Chondrocyte (in vitro differentiated cells): Measurements from ENCODE around the gene CPSF7. TPM values are rescaled to one million over a fixed set of nuclear protein-coding genes. Genes with fewer than 3 reads are reported as not detected.
A peak's percentile ranks its signal among the peaks of the same experiment; 100 is the strongest.
"Not testable (repeated sequence)": the region's sequence is repeated elsewhere in the genome, so short reads cannot be mapped to it uniquely, and the experiment has no call there.

Source experiments
- DNase-seq: peaks from one replicate; pipeline ENCODE4 v3.0.0; 2021; ENCODE audit warnings: mixed read lengths, low spot score
- H3K27ac Mint-ChIP-seq: one replicate; pipeline ENCODE4 v1.8.0; 2021; ENCODE audit warnings: mild to moderate bottlenecking, moderate library complexity, mixed read lengths; ENCODE audit not compliant: unreplicated experiment
- H3K27me3 Mint-ChIP-seq: 2 replicates; pipeline ENCODE4 v1.8.0; 2021; ENCODE audit warnings: low read depth, mixed read lengths
- H3K36me3 Mint-ChIP-seq: 2 replicates; pipeline ENCODE4 v1.8.0; 2021; ENCODE audit warnings: low read depth, mixed read lengths
- H3K4me1 Mint-ChIP-seq: 2 replicates; pipeline ENCODE4 v1.8.0; 2021; ENCODE audit warnings: low read depth, mild to moderate bottlenecking, mixed read lengths
- H3K4me3 Mint-ChIP-seq: one replicate; pipeline ENCODE4 v1.8.0; 2021; ENCODE audit warnings: mild to moderate bottlenecking, moderate library complexity, mixed read lengths; ENCODE audit not compliant: unreplicated experiment
- H3K9me3 Mint-ChIP-seq: 2 replicates; pipeline ENCODE4 v1.8.0; 2021; ENCODE audit warnings: low read depth, mixed read lengths
- CTCF ChIP-seq: fragments of 200-600 bp; sonication (generic); IDR thresholded peaks from 2 replicates; pipeline ENCODE4 v1.5.0; 2021; ENCODE audit warnings: antibody characterized with exemption, mild to moderate bottlenecking, moderate library complexity
- total RNA-seq: library from RNA; stranded (reverse); gene quantifications from 3 replicates; pipeline ENCODE4 v1.2.1, GENCODE V29; 2021

Gene CPSF7
- total RNA-seq, 1 donor from 2014 or later: 61.2 TPM

- Mint-ChIP-seq H3K27me3 (no peaks in the 10 kb centered on the region), H3K4me1 (peaks cover 18% of the 10 kb centered on the region), H3K27ac (no peak overlapping the region), H3K36me3 (peaks cover 17% of the 10 kb centered on the region), H3K9me3 (no peaks in the 10 kb centered on the region), H3K4me3 (no peak overlapping the region)
- TF ChIP-seq CTCF: no peak
- DNase-seq: no peak
Measured at GRCh38 chr11:61439615-61440014, 9.8 kb upstream of the CPSF7 start.

DNA sequence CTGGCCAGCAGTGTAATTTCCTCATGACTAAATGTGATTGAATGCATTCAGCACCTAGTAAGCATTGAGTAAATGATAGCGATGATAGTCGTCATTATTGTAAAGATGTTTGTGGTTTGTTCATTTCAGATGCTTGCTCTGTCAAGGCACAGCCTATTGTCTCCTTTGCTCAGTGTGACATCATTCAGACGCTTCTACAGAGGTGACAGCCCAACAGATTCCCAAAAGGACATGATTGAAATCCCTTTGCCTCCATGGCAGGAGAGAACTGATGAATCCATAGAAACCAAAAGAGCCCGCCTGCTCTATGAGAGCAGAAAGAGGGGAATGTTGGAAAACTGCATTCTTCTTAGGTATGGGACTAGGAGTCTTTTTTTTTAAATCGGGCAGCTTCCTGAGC is 7.7 kb upstream of the CPSF7 start:
- TF ChIP-seq CTCF: no peak
- DNase-seq: no peak
- Mint-ChIP-seq H3K27me3 (no peaks in the 10 kb centered on the region), H3K4me3 (no peak overlapping the region), H3K36me3 (peaks cover 14% of the 10 kb centered on the region), H3K9me3 (no peaks in the 10 kb centered on the region), H3K4me1 (peaks cover 20% of the 10 kb centered on the region), H3K27ac (no peak overlapping the region)

DNA sequence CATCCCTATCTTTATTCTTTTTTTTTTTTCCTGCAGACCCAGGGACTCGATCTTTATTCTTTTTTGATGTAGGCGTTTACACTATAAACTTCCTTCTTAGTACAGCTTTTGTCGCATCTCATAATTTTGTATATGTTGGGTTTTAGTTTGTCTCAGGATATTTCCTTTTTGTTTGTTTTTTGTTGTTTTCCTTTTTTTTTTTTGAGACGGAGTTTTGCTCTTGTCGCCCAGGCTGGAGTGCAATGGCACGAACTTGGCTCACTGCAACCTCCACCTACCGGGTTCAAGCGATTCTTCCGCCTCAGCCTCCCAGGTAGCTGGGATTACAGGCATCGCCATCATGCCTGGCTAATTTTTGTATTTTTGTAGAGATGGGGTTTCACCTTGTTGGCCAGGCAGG is 1.1 kb upstream of the CPSF7 start:
- Mint-ChIP-seq H3K36me3 (peaks cover 13% of the 10 kb centered on the region), H3K4me3 (peak overlapping the region; percentile 95), H3K27ac (peak overlapping the region; percentile 99), H3K4me1 (peaks cover 50% of the 10 kb centered on the region)
- H3K27me3 Mint-ChIP-seq, H3K9me3 Mint-ChIP-seq, DNase-seq: not testable (repeated sequence)

GRCh38 chr11:61429346-61429690 is 457 bp downstream of the CPSF7 start:
- H3K27me3 Mint-ChIP-seq: no peaks in the 10 kb centered on the region
- H3K4me1 Mint-ChIP-seq: peaks cover 45% of the 10 kb centered on the region
- H3K4me3 Mint-ChIP-seq: peak overlapping the region; percentile 95
- H3K9me3 Mint-ChIP-seq: no peaks in the 10 kb centered on the region
- peaks cover 22% of the 10 kb centered on the region for H3K36me3 Mint-ChIP-seq
- no peak for DNase-seq
- H3K27ac Mint-ChIP-seq: peak overlapping the region; percentile 99
- peak; percentile 69 for TF ChIP-seq CTCF

DNA sequence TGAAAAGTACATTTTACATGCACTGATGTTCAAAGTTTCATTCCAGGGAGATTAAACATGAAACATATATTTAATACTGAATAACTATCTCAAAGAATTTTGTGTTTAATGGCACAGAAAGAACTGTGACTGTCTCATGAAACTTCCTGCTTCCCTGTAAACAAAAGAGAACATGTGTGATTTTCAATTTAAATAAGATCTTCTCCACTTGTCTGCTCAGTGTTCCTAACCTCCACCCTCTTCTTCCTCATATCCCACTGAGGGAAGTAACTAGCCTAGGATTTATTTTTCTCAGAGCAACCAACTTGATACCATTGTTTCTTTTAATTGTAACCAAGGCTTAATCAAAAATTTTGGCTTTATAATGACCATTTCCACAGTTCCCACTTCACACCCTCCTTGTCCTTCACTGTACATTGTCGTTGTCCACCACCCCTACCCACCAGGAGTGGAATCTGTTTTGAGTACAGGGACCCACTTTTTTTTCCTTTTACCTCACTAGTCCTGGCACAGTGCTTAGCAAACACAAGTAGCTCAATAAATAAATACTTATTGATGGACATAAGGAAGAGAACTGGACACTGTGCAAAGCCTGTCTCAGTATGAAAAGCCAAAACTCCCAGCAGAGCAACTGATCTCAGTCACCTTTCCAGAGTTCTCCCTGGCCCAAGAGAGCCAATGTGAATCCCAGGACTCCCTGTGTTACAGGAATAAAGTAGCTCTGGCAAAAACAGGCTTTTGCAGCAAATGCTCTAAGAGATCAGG is 4.2 kb downstream of the CPSF7 start:
- Mint-ChIP-seq H3K27me3 (no peaks in the 10 kb centered on the region), H3K4me3 (no peak overlapping the region), H3K27ac (peak overlapping the region; percentile 13), H3K9me3 (no peaks in the 10 kb centered on the region), H3K4me1 (peaks cover 20% of the 10 kb centered on the region), H3K36me3 (peaks cover 32% of the 10 kb centered on the region)
- DNase-seq: no peak
- no peak for TF ChIP-seq CTCF

DNA sequence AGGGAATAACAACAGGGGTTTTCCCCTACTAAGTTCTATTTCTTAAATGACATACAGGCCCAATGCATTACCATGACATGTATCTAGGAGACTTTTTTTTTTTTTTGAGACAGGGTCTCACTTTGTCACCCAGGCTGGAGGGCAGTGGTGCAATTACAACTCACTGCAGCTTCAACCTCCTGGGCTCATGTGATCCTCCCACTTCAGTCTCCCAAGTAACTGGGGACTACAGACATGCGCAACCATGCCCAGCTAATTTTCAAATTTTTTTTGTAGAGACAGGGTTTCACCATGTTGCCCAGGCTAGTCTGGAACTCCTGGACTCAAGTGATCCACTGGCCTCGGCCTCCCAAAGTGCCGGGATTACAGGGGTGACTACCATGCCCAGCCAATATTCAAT is 7.5 kb downstream of the CPSF7 start:
- H3K9me3 Mint-ChIP-seq: no peaks in the 10 kb centered on the region
- no peak for DNase-seq
- no peaks in the 10 kb centered on the region for H3K27me3 Mint-ChIP-seq
- no peak overlapping the region for H3K4me3 Mint-ChIP-seq
- no peak overlapping the region for H3K27ac Mint-ChIP-seq
- H3K4me1 Mint-ChIP-seq: peaks cover 9% of the 10 kb centered on the region
- peaks cover 37% of the 10 kb centered on the region for H3K36me3 Mint-ChIP-seq
- no peak for TF ChIP-seq CTCF
